Fibroblast of the conjunctiva (primary cell): ENCODE measurements around the gene COL21A1.
"Not testable (repeated sequence)": the region's sequence is repeated elsewhere in the genome, so short reads cannot be mapped to it uniquely, and the experiment has no call there.

Source experiments
- DNase-seq: peaks from one replicate; pipeline ENCODE4 v3.0.0-alpha.2; 2010; ENCODE audit warnings: low read depth

Gene COL21A1

DNA sequence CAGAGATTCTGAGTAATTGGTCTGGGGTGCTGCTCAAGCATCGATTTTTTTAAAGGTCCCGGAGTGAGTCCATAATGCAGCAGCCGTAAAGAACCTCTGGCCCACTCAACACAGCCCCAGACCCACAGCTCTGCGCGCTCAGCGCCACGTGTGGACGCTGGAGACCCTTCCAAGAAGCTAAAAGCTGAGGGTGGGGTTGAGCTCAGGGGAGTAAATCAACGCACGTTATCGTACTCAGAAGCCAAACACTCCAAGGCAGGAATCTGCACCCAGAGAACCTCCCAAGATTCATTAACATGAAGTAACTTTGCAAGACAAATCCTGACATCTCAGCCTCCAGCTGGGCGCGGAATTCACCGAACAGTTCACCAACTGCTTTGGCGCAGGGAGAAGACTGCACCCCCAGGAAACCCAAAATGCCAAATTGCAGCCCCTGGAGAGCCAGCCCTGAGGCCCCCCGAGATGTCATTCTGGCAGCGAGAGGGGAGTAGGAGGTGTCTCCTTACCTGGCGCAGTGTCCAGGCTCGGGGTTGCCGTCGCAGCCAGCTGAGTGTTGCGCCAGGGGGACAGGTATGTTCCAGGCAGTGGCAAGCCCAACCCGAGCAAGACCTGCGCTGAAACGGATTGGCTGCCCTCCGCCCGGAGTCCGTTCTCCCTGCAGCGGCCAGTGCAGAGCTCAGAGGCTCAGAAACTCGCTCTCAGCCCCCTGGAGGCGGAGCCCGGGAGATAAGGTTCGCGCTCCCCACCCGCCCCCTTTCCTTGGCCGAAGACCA is at the start of gene COL21A1:
COL21A1 (minus strand) TSS at position 700 of the 773 bp plus-strand sequence. CDS start 64,962 bp downstream, outside the sequence.
- no peak for DNase-seq

DNA sequence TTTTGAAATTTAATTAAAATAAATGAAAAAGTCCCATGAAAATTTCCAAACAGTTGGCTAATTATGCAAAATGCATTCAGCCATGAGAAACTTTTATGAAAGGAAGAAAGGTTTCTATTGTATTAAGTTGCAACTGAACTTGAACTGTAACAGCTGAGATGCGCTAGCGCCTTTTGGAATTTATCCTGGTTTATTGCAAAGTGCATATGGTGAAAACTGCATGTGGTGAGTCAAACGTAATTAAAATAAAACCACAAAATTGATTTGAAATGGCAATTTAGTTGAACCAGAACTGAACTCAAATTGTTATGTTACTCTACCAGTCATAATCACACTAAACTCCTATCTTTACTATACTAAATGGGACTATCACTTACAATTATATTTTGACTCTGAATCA is 46.4 kb upstream of the COL21A1 start:
- no peak for DNase-seq

DNA sequence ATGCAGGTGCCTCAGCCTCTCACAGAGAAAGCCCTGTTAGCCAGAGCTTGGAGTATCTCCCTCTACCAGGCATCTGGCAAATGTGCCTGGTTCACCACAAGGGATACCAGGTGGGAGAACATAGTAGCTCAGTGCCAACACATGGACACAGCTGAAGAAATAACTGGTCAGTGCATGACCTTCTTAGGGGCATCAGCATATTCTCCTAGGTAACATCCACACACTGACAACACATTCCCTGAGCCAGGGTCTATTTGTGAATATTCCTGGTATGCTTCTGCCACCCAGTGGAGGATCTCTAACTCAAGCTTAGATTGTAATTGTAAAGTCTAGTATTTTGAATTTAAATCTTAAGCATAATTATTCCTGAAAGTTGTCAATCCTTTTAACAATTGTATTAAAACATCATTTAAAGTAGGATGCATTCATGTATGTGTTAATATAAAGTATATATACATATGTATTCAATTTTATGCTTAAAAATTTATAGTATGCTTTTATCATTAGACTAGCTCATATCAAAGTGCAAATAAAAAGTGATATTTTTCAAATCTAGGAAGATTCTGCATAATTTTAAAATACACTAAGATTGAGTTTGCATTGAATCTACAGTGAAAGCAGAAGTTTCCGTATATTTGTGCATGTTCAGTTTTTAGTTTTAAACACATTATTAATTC is 45.3 kb upstream of the COL21A1 start:
- DNase-seq: peak; percentile 84

DNA sequence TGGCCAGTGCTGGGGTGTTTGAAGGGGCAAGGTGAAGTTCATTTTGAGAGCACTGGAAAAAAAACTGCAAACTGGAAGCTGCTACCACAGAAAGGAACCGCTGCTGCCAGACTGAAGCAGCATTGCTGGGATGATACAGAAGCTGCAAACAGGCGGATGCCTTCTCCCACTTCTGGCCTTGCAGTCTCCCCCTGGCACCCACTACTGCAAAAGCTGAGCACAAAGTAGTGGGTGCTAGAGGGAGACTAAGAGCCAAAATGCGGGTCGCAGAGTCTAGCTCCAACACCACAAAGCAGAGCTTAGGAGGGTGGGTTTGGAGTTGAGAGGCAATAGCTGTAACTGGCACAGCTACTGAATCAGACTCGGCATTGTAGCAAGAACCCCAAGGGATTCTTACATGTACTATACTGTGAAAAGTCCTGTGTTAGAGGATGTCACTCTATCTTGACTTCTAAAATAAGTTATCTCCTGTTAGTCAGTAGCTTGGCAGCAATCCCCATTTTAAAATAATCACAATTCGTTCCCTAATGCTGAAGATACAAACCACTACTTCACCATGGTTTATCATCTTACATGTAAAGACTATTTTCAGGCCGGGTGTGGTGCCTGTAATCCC is 44.0 kb upstream of the COL21A1 start:
- no peak for DNase-seq

DNA sequence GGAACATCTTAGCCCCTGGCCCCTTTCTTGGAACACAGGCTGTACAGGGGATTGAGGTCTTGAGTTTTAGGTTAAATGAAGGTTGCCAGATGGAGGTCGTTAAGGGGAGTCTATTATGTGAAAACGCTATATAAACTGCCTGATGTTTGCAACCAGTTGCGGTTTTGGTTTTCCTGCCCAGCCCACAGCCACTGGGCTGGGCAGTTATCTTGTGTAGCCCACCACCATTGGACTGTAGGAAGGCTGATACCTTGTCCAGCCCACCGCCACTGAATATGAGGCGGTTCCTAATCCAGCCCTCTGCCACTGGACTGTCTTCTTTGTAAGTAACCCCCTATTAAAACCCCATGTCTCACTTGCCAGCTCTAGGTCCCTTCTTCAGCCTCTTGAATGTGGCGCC is 42.3 kb upstream of the COL21A1 start:
- DNase-seq: no peak

DNA sequence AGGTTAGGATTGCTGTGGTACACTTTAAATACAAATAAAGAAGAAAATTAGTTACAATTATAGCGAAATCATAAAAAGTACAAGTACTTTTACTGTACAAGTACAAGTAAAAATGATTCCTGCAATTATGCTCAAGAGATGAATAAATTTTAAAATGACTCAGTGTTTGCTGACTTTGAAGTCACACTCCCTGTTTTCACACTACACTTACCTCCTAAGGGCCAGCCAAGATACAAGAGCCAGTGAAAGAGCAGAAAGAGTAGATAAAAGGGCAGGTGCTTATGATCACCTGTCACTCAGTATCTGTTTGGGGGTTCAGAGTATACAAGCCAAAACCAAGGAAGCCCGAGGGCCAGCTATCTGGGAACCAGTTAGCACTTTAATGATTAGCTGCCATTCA is 41.0 kb upstream of the COL21A1 start:
- no peak for DNase-seq

DNA sequence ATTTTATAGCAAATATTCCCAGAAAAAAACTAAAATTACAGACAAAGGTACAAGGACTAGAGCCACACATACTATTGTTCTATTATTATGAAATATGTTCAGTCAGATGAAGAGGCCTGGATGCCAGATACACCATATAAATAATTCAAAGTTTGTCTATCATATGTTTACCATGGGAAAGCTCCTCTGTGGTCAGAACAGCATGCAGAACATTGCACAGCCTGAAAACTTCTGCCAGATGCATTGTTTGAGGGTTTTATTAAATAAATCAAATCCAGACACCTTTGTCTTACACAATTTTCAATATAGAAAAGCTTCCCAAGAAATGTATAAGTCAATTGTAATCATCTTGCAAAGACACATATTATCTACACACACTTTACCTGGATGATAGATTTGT is 35.0 kb upstream of the COL21A1 start:
- DNase-seq: no peak

DNA sequence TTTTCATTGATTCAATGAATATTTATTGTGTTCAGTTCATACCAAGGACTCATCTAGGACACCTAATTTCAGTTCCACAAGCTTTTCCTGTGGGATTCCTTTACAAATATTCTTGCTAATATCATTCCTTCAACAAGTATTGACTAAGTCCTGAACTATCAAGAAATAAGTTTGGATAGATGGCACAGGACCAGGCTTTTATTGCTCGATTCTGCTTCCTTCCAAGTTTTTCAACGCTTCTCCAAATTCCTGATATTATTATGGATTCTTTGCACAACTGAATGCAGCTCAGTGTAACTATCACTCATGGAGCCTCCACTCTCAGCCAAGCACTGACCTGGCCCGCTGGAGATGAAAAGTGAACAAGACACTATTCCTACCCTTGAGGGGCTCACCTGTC is 32.7 kb upstream of the COL21A1 start:
- no peak for DNase-seq

DNA sequence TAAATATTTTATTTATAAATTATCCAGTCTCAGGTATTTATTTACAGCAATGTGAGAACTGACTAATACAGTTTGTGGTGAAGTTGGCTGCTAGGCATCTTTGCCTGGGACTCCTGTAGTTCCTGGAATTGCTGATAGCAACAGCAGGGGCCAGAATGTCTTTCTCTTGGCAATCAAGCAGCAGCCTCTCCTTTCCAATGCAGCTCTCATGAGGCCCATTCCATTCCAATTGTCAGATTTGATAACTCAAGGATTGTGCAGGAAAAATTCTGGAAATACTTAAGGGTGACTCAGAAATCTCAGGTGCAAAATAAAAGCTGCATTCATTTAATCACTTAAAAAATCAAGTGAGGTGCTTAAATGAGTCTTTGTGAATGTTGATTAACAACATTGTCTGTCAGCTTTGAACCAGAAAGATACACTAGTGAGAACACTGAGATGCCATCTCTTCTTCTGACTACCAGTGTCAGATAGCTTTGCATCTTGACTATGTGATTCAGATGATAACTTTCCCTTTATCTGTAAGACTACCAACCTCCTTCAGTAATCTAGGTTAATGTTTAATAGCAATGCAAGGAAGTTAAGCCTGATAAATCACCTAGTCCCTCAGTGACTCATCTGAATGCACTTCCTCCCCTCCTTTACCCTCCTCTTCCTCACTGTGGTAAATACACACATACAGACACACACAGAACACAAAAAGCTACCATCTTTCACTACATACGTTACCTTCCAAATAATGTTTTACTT is 32.1 kb upstream of the COL21A1 start:
- DNase-seq: no peak

DNA sequence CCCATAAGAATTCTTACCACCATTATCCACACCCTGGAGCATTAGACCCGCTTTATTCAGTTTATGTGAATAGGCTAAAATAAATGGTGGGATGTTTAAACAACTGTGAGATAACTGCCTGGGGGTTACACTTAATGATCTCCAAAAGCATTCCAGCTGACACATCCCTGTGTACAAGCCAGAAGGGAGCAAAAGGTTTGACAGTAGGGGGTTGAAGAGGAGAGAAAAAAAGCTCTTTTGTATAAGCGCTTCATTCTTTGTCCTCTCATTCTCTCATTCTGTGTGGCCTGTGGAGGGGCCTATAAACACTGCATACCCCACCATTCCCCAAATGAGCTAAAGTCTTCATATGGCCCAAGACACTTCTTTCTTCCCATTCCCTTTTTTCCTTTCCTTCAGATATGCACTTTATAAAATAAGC is 30.8 kb upstream of the COL21A1 start:
- DNase-seq: no peak

DNA sequence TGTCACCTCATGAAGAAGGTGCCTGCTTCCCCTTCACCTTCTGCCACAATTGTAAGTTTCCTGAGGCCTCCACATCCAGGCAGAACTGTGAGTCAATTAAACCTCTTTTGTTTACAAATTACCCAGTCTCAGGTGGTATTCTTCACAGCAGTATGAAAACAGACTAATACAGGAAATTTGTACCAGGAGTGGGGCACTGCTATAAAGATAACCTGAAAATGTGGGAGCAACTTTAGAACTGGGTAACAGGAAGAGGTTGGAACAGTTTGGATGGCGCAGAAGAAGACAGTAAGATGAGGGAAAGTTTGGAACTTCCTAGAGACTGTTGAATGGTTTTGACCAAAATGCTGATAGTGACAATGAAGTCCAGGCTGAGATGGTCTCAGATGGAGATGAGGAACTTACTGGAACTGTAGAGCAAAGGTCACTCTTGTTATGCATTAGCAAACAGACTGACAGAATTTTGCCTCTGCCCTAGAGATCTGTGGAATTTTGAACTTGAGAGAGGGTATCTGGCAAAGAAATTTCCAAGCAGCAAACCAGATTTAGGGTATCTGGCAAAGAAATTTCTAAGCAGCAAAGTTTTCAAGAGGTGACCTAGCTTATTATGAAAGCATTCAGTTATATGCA is 23.5 kb upstream of the COL21A1 start:
- DNase-seq: no peak

DNA sequence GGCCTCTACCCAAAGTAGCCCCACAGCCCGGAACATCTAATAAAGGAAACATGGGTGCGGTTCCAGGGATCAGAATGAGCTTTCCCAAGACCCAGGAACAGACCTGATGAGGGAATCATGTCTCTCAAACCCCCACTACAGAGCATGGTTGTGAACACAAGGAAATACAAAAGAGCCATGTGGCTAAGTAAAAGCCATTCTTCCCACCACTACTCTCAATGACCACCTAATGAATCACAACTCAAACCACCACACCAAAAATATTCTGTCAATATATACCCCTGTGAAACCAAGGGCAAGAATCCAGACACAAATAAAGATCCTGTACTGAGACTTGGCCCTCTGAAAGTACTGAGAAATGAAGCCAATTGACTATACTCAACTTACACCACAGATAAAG is 20.9 kb upstream of the COL21A1 start:
- no peak for DNase-seq

DNA sequence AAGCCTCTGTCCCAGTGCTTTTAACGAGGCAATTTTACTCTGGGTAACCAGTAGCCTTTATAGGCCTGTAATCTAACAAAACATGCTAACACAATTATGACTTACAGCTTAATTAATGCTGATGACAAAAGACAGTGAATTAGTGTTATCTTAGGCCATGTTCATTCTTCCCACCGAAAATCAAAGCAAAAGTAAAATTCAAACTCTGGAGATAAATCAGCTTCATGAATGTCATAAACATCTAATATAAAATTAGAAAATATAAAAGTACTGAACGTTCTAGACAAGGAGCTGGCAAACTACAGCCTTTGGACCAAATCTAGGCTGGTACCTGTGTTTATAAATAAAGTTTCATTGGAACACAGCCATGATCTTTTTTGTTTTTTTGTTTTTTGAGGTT is 18.6 kb upstream of the COL21A1 start:
- no peak for DNase-seq

DNA sequence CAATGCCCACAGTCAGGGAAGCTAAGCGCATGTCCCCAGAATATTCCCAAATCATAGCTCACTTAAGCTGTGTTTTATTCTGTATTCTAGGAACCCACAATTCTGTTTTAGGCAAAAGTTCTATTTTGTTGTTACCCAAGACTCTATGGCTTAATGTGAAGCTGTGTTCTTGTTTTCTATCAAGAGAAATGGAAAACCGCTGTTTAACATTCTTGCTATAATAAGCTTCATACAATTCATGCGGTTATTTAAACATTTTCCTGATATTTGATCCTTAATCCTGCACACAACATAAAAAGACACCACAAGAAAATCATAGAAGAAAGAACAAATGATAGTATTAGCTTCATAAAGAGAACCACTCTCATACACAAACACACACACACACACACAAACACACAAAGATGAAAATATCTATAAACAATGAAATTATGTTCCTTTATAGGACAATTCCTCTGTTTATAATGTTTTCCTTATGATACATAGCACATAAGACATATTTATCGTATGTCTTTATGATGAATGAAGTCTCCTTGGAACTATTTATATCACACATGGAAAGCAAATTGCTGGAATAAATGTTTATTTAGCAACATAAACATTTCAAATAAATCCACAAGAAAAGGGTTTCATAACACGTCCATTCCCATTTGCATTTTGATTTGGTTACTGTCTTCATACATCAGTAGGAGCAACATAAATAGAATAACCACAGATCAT is 16.4 kb upstream of the COL21A1 start:
- no peak for DNase-seq

DNA sequence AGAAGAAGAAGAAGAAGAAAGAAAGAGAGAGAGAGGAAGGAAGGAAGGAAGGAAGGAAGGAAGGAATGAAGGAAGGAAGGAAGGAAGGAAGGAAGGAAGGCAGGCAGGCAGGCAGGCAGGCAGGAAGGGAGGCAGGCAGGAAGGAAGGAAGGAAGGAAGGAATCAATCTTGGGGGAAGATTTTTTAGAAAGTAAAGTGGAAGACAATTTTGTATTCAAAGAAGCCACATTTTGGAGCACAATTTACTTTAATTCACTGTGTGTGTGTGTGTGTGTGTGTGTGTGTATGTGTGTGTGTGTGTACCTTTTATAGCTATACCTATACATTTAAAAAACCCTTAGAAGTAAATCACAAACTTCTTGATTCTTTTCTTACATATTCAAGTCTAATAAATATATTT is 13.2 kb upstream of the COL21A1 start:
- not testable (repeated sequence) for DNase-seq

DNA sequence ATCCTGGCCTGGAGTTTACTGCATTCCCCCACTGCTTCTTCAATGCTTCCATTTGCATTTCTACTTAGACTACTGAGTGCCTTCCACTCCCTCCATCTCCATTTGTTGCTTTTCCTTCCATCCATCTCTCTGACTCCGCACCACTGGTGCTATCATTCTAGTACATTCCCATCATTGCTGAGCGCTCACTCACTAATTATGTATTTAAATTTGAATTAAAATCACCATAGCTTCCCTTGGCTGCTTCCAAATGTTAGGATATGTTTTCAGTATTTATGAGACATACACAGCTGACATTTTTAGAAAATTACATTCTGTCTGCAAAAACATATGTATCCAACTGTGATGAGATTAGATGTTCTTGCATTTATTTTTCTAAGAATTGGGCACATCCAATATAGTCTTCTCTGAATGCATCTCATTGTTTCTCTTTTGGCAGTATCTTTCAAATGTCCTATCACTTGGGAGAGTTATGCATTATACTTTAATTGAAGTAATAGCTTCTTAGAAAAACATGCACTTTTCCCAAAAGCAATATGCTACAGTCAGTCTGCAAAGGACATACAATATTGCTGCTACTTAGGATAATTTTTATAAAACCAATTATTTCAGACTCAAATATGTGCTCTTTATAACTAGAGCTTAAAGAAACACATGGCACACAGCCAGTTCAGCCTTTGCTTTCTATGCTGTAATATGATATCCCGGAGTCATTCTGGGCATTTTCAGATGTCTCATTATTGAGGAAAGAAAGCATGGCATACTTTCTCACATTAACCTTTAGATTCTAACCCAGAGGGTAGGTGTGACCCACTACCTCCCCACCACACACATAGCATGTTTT is 12.1 kb upstream of the COL21A1 start:
- DNase-seq: no peak

DNA sequence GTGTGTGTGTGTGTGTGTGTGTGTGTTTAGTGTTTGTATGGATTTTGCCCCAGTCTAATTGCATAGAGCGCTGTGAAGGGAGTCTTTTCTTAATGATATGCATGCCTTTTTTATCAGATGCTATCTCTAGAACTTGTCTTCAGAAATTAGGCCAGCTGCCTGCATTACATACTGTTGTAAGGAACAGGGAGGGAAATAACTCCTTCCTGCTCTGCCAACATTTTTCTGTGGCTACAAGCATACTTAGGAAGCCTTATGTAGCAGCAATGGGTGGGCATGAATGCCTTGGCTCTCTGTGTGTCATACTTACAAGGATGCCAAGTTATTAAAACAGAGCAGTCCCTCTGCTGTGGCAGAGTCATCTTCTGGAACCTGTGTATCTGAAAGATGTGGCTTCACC is 8.0 kb upstream of the COL21A1 start:
- DNase-seq: no peak

DNA sequence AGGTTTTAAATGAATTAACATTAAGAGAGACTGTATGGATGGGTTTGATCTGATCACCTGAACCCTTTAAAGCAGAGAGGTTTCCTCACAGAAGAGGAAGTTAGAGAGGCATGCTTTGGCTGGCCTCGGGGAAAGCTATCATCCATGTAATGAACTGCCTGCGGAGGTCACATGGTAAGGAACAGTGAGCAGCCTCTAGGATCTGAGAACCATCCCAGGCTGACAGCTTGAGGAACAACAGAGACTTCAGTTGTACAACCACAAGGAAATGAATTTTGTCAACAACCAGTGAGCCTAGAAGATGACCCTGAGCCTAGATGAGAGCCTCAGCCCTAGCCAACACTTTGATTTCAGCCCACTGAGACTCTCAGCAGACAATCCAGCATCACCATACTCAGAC is 2.9 kb upstream of the COL21A1 start:
- DNase-seq: no peak

DNA sequence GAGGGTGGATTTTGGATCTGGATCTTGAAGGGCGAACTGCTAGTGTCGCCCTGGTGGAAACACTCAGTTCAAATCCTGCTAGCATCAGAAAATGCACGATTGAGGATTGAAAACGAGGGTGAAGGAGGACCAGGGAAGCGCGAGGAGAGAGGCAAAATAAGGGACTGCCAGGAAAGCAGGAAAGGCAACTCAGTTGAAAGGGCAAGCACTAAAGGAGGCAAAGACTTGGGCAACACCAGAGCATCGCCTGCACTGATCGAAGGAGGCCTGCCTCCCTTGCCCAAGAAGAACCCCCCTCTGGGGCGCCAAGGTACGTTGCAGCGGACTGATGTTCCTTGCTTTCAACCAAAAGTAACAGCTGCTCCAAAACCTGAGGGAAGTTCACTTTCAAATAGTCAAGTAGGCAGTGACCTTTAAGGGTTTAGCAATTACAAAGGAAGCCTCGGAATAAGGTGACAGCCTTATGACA is 308 bp upstream of the COL21A1 start:
- no peak for DNase-seq

DNA sequence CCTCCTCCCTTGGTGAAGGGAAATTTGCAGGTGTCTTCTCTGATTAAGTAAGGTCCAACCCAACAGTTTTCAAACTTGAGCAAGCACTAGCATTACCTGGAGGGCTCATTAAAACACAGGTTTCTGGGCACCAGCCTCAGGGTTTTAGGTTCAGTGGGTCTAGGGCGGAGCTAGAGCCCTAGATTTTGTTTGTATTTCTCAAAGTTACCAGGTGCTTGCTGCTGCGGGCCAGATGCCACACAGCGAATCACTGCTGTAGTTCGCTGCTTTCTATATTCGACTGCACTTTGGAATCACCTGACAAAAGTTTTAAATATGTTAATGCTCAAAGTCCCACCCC is 869 bp downstream of the COL21A1 start:
- no peak for DNase-seq
